Transverse colon (tissue), 3 donors: ENCODE measurements around the gene DNAAF8.

ENCODE experiments used
- EP300 ChIP-seq: sonication (generic); formaldehyde crosslinking; IDR thresholded peaks from one replicate; pipeline ENCODE4 v1.6.1; 2017; ENCODE audit warnings: antibody characterized with exemption, low read depth
- POLR2A ChIP-seq: fragments of 450-650 bp; IDR thresholded peaks from one replicate; pipeline ENCODE4 v1.6.1; 2016; ENCODE audit warnings: antibody characterized with exemption, mild to moderate bottlenecking, moderate library complexity
- TF ChIP-seq, protein P1 (sequence below), 5 experiments: fragments of 200-600 bp in 3 of 5; fragments of 450-650 bp in 2 of 5; sonication (generic) in 3 of 5; IDR thresholded peaks; 1 replicate in 2 of 5; 2 replicates in 3 of 5; pipeline ENCODE4 v1.5.1; 2016 to 2017; ENCODE audit warnings: antibody characterized with exemption in 5 of 5, inconsistent platforms in 3 of 5, mild to moderate bottlenecking in 2 of 5, moderate library complexity in 1 of 5

DNA sequence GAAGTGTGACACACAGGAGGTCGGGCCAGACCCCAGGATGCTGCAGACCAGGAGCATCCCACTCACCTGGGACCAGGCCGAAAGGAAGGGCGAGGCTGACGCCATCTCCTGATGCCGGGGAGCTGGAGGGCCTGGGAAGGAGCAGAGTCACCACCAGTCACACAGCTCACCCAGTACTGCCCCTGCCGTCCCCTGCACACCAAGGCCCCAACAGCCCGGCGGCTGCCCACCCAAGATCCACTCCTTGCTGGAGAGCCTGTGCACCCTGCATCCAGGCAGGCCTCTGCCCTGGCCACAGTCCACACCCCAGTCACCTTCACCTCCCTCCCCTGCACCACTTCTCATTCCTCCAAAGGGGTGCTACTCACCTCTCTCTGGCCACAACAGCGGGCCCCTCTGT is 27.9 kb downstream of the DNAAF8 start:
- TF ChIP-seq, protein P1, sequence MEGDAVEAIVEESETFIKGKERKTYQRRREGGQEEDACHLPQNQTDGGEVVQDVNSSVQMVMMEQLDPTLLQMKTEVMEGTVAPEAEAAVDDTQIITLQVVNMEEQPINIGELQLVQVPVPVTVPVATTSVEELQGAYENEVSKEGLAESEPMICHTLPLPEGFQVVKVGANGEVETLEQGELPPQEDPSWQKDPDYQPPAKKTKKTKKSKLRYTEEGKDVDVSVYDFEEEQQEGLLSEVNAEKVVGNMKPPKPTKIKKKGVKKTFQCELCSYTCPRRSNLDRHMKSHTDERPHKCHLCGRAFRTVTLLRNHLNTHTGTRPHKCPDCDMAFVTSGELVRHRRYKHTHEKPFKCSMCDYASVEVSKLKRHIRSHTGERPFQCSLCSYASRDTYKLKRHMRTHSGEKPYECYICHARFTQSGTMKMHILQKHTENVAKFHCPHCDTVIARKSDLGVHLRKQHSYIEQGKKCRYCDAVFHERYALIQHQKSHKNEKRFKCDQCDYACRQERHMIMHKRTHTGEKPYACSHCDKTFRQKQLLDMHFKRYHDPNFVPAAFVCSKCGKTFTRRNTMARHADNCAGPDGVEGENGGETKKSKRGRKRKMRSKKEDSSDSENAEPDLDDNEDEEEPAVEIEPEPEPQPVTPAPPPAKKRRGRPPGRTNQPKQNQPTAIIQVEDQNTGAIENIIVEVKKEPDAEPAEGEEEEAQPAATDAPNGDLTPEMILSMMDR (IDR thresholded peaks at IDR 0.05): no peak
- TF ChIP-seq EP300 (no peak), POLR2A (no peak)
